WI38 (cell line): ENCODE measurements around the gene HMX3.

Experiments used
- H3K4me3 ChIP-seq: 2 replicates; pipeline ENCODE4 v1.5.1; 2011; ENCODE audit warnings: low read depth, mild to moderate bottlenecking, control low read depth, low read length
- CTCF ChIP-seq: IDR thresholded peaks from 2 replicates; pipeline ENCODE4 v1.5.1; 2012; ENCODE audit warnings: low read depth, mild to moderate bottlenecking, control low read depth, low read length

Gene HMX3

GRCh38 chr10:123097039-123097438 is 38.7 kb upstream of the HMX3 start:
- no peak for TF ChIP-seq CTCF
- no peak overlapping the region for H3K4me3 ChIP-seq

GRCh38 chr10:123100030-123100762 is 35.6 kb upstream of the HMX3 start:
- H3K4me3 ChIP-seq, result no peak overlapping the region
- TF ChIP-seq CTCF, result no peak

- H3K4me3 ChIP-seq, result no peak overlapping the region
- TF ChIP-seq CTCF, result no peak
These were observed 33.9 kb upstream of the HMX3 start for GRCh38 chr10:123101872-123102271.

GRCh38 chr10:123102673-123103072 is 33.1 kb upstream of the HMX3 start:
- H3K4me3 ChIP-seq, result no peak overlapping the region
- TF ChIP-seq CTCF, result no peak

- TF ChIP-seq CTCF, result no peak
- no peak overlapping the region for H3K4me3 ChIP-seq
These were observed 31.8 kb upstream of the HMX3 start for GRCh38 chr10:123103944-123104343.

- H3K4me3 ChIP-seq, result no peak overlapping the region
- no peak for TF ChIP-seq CTCF
These were observed 26.3 kb upstream of the HMX3 start for GRCh38 chr10:123109466-123109865.

GRCh38 chr10:123117644-123118417 is 17.9 kb upstream of the HMX3 start:
- no peak overlapping the region for H3K4me3 ChIP-seq
- no peak for TF ChIP-seq CTCF
